GM19023 (cell line): Measurements from ENCODE around the gene DYSF.

Source experiments
- ATAC-seq: cut with Tn5 transposase; IDR thresholded peaks from one replicate; pipeline ENCODE4 v1.9.1; 2021; ENCODE audit warnings: mild to moderate bottlenecking, moderate library complexity; ENCODE audit not compliant: unreplicated experiment

Gene DYSF

DNA sequence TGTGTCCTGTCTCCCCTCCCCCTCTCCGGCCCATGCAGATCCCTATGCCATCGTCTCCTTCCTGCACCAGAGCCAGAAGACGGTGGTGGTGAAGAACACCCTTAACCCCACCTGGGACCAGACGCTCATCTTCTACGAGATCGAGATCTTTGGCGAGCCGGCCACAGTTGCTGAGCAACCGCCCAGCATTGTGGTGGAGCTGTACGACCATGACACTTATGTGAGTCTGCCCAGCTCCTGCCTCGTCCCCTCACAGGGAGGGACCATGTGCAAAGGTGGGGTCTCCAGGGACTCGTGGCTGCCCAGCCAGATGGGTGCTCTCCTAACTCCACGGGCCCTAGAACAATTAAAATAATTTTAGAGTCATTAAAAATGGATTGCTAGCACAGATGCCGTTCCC lies 145.2 kb downstream of the DYSF start:
- ATAC-seq, result no peak

DNA sequence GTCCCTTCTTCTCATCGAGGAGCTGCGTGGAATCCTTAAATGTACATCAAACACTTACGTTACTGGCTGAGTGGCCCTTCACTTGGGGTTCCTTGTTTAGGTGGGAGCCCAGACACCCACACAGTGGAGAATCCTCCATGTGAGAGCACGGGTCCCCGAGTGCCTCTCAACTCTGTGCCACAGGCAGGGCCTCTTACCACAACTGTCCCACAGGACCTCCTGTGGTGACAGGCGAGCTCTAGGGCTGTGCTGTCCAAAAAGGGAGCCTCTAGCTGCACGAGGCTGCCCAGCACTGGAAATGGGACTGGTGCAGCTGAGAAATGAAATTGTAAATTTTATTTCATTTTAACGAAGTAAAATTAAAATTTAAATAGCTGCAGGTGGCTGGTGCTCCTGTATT lies 145.7 kb downstream of the DYSF start:
- ATAC-seq, result no peak

DNA sequence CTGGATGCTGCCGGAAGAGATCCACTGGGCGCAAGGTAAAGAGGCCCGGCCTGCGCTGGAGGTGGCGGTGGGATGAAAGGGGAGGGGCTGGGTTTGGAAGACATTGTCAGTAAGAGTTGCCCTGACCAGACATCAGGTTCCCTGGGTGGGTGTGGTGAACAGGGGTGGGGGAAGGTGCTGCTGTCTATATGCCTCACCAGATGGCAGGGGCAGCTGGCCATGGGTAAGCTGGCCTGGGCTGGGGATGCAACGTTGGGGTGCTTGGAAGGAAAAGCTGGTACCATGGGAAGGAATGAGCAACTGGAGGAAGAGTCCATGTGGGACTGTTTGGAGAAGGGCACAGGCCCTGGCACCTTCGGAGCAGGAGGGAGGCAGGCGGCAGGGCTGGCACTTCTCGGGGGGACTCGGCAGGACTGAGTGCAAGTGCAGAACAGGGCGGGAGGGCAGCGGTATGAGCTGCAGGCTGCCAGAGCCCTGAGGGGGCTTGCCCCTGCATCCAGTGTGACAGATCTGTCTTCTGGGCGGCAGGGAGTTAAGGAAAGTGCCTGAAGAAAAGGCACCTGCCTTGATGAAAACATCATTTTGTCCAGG lies 146.4 kb downstream of the DYSF start:
- ATAC-seq, result no peak

DNA sequence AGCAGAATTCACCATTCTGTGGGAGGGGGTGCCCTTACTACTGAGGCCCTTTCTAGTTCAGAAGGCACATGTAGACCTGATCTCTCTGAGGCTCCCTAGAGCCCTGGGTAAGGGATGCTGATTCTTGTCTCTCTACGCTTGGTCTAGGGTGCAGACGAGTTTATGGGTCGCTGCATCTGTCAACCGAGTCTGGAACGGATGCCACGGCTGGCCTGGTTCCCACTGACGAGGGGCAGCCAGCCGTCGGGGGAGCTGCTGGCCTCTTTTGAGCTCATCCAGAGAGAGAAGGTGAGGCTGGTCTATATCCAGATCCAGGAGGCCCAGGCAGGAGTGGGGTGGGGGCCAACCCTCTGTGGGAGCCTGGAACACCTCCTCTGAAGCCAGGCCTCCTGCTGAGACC lies 147.2 kb downstream of the DYSF start:
- ATAC-seq, result no peak

DNA sequence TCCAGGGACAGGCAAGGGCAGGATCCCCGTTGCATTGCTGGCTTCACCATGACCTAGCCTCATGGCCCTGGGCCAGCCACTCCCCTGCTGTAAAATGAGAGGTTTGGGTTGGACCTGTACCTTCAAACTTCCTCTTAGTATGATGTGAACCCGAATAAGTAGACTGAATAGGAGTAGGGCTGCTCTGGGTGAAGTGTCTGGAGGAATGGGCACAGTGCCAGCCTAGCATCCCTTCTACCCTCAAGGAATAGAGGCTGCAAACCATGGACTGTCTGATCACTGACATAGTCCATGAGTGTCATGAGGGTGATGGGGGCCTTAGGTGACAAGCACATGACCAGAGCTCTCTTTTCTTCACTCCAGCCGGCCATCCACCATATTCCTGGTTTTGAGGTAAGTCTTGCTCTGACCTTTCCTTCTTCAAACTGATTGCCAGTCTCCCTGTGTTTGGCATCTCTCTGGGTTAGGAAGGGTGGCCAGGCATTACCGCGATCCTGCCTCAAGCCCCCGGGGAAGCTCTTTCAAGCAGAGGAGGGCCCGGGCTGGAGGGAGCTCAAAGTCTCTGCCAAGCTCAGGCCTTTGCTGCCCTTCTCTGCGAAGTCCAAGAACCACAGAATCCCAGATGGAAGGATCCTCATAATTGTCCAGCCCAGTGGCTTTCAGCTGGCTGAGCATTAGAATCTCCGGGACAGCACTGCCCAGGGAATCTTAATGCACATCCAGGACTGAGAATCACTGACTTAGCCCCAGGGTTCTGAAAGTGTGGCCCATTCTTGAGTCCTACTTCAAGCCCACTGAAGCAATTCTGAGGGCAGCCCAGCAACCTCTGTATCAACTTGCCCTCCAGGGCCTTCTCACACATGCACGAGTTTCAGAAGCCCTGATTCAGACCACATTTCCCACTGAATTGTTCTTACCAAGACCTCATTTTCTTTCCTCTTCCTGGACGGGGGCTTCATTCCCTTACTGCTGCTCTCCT lies 148.1 kb downstream of the DYSF start:
- no peak for ATAC-seq

DNA sequence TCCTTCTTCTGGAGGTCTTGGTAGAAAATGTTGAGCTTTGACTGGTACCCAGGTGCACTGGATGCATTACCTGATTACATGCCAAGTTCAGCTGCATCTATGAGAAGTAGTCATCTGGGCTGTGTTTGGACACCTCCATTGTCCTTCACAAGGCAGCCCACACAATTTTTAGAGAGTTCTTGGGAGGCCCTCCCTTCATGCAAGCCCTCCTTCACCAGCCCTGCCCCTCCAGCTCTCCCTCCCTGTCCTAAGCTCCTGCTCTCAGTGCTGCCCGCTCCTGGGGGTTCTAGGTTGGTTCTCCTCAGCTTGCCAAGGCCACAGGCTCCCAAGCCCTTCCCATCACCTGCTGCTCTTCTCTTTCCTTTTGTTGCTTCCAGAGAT lies 148.7 kb downstream of the DYSF start:
- ATAC-seq, result no peak

DNA sequence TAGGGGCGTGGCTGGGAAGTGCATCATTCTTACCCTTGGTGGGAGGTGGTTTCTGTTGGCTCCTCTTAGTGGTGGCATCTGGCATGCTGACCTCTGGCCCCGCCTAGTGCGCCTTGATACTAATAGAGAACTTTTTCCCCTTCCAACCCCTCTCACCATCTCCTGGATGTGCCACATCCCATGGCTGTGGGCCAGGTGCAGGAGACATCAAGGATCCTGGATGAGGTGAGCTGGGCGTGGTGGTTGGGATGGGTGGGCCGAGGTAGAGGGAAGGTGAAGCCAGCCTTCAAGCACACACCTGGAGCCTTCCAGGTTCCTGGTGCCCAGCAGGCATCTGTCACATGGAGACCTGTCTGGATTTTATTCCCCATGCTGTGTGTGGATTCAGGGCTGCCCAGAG lies 149.2 kb downstream of the DYSF start:
- ATAC-seq, result no peak

DNA sequence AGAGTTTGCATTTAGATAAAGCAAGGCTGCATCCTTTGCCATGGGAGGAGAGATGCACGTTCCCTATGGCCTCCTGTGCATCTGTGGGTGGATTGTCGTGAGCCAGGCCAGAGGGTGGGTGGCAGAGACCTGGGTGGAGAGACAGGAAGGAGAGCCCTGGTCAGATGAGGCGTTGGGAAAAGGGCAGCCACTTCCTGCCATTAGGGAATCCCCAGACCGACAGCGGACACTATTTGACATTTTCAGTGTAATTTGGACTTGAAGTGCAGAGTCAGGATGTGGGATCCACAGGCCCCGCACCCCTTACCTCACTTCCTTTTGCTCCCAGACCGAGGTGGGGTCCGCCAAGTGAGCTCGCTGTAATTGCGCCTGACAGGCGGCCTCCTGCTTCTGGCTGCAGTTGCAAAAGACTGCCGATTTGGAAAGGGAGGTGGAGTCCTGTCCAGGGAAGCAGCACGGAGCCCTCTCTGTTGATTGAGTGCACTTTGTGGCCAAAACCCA lies 150.0 kb downstream of the DYSF start:
- ATAC-seq, result no peak

DNA sequence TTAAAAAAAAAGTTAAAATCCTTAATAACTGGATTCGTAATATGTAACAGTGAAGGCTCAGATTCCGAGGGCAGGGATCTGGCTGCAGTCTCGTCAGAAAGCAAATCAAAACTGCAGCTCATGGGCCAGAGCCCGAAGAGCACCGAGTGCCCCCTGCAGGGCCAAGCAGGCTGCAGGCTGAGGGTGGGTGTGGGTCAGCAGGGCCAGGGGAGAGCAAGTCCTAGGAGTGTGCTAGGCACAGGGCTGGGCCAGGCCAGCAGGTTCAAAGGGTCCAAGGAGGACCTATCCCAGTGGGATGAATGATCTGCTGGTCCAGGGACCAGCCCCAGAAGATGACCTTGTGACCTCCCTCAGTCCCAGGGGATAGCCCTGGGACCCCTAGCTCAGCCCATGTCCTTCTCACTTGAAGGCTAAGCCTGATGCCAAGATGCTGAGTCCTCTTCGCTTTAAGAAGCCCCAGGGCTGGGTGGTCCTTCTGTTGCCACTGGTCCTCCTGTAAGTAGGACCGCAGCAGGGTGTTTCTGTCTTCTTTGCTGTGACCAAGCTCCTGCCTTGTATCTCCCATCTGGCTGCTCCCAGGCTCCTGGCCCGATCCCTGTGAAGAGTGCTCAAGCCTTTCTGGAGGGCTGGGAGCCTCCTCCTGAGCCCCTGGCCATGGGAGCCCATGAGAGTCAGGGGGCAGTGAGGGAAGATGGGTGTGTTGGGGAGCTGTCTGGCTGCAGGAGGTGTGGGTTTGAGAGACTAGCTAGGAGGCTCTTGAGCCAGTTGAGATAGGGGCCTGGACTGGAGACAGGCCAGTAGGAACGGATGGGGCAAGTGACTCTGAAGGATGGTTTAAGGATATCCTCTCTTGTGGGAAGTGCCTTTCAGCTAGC lies 150.7 kb downstream of the DYSF start:
- ATAC-seq, result no peak

DNA sequence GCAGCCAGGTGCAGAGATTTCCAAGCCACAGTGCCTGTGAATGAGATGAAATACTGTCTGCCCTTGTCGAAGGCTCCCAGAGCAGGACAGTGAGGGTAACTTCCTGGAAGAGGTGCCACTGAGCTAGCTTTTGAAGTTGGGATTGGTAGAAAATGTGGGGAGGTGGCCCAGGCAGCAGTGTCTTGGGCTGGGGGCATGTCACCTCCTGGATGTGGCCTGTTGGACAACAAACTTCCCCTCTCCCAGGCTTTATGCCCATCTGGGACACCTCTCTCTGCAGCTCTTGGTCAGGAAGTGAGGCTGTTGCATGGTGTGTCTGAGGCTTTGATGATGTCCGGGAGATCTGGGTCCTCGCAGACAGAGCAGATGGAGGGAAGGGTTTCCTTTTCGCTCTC lies 151.4 kb downstream of the DYSF start:
- ATAC-seq, result no peak

DNA sequence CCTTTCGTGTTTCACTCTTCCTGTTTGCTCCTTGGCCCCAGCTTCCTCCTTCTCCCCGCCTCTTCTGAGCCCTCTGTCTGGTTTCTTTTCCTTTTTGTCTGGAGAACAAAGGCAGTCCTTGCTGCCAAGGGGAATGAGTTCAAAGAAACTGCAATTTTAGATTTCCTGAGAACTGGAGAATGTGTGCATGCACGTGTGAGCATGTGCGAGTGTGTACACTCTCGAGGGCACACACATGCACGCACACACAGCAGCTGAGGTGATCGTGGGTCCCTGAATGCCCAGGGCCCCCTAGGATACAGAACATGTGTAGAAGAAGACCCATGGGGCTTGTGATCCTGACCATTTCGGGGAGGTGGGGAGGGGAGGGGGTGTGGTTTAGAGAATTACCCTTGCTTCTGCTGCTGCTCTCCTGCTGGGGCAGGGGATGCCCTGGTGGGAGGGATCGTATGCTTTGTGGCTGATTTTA lies 151.8 kb downstream of the DYSF start:
- ATAC-seq, result no peak

DNA sequence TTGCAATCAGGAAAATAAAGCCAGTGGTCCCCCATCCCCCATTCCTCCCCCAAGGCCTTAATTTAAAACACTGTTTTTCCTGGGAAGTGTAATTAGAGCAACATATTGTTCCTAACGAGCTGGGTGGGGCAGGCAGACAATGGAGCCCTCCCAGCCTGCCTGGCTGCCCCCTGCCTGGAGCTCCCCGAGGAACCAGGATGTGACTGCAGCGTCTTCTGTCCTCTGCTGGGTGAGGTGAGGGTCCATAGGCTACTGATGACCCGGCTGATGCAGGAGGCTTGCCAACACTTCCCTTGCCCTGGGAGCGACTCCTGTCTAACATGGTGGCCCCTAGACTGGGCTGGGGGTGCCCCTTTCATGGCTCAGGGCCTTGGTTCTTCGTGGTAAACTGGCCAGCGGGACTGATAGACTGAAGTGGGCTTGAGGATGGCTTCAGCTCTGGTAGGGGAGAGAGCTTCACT lies 152.4 kb downstream of the DYSF start:
- ATAC-seq, result no peak

DNA sequence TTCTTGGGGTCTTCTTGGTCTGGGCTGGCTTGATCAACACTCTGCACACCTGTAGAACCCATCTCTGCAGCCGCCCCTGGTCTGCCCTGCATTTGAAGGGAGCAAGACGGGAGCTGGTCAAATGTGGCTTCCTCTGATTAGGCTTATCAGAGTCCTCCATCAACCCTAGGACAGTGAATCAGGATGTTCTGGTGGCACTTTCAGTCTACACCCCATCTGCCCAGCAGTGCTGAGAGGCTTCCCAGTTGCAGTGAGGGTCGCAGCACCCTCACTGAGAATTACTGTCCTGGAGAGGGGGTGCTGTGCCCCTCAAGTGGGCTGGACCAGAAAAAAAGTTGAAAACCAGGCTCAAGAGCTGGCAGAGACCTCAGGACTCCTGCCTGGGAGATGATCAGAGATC lies 152.9 kb downstream of the DYSF start:
- ATAC-seq, result no peak

DNA sequence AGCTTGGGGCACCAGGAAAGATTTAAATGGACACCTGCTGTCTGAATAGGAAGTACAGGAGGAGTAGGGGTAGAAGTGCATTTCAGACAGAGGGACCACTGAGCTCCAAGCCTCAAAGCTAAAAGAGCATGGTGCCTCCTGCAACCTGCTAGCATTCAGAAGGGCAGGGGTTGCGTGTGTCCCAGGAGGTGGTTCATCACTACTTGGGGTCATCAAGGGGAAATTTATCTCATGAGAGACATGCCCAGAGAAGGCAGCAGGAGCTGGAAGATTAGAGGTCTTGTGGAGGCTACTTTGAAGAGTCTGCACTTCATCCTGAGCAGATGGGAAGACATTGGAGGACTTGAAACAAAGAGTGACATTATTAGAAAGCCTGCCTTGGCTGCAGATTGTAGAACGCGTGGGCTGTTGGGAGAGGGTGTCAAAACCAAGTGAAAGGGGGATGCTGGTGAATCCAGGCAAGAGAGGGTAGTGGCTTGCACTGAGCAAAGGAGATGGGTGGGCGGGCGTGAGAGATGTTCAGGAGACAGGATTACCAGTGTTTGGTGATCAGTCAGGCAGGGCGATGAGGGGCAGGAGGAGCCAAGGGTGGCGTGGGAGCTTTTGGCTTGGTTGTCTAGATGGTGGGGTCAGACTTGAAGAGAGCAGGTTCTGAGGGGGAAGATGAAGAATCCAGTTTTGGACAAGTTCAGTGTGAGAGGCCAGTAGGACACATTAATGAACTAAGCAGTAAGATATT lies 154.0 kb downstream of the DYSF start:
- ATAC-seq, result no peak

DNA sequence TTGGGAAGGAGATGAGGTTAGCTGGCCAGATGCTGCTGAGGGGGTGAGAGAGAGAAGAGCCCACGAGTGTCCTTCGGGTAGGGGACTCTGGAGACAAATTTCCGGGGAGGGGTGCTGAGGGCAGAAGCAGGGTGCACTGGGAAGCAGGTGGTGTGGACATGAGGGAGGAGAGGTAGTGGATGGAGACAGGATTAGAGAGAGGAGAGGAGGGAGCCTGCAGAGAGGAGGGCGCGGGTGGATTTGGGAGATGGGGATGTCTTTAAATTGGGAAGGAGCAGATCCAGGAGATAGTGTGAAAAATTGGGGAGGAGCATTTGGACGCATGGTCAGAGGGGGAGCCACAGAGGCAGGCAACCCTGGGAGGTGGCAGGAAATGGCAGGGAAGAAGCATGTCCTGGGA lies 154.7 kb downstream of the DYSF start:
- no peak for ATAC-seq

DNA sequence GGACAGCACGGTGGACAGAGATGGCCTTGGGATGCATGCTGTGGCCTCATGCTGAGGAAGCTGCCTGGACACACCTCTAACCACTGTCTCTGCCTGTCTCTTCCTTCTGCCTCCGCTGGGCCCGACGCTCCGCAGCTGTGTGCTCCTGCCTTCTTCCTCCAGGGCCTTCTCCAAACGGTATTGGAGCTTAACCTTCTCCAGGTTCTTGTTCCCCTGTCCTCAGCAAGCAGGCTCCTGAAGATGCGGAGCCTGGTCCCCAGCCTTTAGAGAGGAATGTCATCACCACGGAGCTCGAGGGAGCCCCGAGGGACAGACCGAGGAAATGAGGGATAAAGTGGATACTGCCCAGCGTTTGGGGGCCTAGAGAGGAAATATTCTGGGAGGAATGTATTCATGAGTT lies 155.1 kb downstream of the DYSF start:
- ATAC-seq, result no peak

DNA sequence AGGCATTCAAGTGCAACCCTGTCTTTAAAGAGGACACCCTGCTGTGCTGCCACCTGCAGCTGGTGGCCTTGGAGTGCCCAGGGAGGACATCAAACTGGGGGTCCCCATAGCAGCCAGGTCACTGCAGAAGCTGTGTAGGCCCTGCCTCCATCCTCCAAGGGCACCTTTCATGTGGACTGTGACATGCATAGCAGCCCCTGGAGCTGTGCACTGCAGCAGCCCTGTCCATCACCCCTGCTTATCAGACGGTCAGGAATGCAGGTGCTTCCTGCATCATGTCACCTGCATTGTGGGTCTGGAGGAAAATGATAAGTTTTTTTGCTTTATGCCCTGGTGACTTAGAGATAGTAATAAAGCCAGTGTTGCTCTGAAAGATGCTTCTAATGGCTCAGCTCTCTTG lies 155.7 kb downstream of the DYSF start:
- ATAC-seq, result no peak

DNA sequence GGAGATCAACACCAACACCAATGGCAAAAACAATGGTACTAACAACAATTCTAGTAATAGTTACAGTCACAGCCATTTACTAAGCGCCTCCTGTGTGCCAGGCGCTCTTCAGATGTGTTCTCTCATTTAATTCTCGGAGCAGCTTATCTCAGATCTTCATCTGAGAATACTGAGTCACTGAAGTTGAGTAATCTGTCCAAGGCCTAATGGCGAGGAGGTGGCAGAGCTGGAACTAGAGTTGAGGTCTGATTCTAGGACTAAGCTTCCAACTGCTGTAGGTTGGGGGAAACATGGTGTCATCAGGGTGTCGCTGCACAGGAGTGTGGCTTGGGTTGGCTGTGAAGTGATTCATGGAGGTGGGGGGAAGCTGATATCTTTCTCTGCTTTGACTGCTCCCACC lies 156.1 kb downstream of the DYSF start:
- no peak for ATAC-seq

DNA sequence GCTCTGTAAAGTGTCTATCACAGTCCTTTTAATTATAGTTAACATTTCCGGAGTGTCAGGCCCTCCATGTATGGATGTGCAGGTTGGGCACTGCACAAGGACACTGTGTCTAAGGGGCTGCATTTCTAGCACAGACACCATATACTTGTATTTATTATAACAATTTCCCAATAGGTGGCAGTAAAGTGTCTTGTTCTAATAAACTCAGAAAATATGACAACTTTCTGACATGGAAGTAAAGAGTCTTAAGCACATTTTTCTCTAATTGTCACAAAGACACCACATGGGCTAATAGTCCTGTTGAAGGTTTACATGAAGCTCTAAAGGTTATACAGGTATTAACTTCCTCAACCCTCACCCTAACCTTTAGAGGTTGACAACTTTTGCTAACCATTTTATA lies 156.6 kb downstream of the DYSF start:
- no peak for ATAC-seq

DNA sequence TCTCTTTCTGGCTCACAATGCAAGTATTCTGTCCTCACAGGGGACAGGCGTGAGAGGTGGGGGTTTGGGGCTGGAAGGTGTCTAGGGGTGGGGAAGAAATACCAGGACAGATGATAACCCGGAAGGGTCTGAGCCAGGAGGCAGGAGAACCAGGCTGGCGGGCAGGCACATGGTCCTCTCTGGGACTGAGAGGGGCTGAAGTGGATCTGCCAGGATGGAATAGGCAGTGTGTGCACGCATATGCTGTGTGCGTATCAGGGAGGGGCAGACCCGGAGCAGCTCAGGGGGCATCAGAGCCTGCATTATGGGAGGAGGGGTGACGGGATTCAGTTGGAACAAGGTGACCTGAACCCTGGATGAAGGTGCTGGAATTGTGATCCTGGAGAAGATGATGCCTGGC lies 157.3 kb downstream of the DYSF start:
- no peak for ATAC-seq
